HS-5 (cell line): ENCODE results near the gene ARID5B.
"Not testable (repeated sequence)": the region's sequence is repeated elsewhere in the genome, so short reads cannot be mapped to it uniquely, and the experiment has no call there.

Source experiments
- DNase-seq: peaks from one replicate; pipeline ENCODE4 v3.0.0-alpha.2; 2012; ENCODE audit warnings: low read depth

ARID5B gene

DNA sequence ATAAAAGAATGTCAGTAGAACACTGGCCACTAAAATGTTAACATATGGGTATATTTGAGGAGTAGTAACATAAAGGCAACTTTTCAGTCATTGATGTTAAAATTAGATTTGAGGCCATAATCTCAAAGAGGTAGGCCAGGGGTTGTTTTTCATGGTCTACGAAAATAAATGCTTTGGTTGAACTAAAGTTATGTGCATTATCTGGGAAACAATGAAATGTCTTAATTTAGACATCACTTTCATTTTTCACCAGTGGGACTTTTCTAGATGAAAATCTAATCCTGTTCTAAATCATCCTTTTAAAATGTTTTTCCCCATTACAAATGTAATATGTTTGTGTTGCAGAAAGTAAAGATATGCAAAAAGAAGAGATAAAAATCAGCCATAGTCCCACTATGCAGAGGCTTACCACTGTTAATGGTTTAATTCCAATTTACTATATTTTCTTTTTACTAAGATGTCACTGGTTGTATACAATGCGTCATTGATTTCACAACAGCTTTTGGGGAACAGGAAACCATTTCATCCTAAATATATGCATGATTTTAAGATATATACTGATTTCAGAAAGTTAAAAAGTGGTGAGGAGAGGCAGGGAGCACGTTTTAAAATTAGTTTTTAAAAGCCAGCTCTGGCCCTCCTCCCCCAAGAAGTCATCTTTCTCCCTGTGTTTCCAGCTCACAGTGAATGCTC, 64.3 kb downstream of the ARID5B start:
- DNase-seq, result no peak

DNA sequence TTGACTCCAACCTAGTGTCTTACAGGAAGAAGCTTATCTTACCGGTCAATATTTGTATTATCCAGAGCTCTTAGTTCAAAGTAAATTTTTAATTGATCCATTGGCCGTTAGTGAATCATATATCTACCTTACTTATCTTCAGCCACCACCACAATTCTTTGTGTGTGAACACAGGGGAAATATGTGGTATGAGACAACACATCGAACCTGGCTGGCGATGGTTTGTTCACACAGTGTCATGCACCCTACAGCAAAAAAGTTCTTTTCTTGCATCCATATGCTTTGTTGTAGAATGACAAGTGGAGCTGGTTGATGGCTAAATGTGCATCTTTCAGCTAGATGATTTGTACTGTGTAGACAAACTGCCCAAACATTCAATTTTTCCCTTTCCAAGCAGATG, 65.8 kb downstream of the ARID5B start:
- no peak for DNase-seq

DNA sequence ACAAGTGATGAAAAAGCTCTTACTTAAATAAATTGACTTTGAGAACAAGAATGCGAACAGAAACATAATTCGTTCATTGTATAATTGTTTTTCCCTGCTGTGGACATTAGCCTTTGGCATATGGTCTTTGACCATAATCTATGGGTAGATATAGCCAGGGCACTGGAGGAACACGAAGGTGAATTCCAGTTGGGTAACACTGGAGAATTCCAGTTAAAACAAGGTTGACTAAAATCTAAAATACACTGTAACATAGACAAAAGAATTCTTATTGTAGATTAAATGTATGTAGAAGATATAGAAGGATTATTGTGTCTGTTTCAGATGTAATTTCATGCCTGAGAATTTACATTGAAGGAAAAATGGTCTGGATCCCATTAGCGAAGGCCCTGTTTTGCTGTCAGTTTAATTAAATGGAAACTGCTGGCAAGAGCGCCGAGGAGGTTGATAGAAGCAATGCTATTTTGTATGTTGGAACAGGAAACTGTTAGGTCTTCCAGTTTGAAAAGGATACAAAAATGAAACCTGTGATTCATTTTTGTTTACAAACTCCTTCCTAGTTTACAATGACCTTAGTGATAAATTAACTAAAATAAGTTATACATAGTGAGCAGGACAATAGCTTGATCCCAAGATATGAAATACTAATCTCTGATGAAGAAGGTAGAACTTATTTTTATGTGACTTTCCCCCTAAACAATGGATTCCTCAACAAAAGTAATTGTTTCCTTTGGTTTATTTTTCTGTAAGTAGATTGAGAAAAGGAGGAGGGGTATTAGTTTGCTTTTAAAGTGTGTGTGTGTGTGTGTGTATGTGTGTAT, 68.9 kb downstream of the ARID5B start:
- no peak for DNase-seq

DNA sequence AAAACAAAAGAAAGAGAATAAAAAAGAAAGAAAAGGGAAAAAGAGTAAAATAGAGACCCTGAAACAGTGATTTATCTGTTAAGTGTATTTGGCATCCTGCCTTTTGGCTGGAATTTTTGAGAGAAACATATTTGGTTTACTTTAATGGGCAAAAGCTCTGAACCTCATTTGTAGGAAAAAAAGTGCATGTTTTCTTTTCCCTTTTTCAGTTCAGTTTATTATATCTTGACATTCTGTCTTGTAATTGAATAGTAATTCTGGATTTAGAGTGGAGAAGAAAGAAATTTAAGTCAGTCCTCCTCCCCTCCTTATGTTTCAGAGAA, 69.5 kb downstream of the ARID5B start:
- no peak for DNase-seq

DNA sequence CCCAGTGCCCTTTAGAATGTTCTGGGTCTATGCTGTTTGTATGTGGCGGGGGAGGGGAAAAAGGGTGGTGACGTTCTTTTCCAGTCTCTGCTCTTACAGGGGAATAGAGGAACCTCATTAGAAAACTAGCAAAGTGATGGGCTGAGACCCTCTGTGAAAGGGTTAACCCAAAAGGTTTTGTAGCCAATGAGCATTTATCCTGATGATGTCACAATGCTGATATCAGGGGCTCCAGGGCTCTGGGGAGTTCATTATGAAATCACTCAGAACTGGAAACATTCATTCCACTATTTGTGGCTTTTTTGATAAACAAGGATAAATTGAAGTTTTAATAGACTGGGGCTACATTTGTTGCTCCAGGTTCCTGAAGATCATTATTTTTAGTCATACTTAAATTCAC, 71.7 kb downstream of the ARID5B start:
- DNase-seq, result no peak

DNA sequence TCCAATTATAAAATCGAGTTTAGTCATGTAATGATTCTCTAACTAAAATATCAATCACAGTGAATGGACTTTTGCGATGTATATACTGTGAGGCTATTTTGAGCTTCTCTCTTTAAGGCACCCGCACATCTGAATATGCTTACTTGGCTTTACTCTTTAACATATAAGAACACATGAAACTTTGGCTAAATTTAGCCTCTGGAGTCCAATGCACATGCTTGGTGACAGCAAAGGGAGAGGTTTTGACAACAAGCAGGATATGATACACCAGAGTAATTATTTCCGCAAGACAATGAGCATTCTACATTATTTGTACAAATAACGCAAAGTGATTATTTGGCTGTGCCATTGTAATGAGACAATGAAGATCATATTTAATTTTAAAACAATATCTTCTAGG, 72.4 kb downstream of the ARID5B start:
- DNase-seq, result no peak

DNA sequence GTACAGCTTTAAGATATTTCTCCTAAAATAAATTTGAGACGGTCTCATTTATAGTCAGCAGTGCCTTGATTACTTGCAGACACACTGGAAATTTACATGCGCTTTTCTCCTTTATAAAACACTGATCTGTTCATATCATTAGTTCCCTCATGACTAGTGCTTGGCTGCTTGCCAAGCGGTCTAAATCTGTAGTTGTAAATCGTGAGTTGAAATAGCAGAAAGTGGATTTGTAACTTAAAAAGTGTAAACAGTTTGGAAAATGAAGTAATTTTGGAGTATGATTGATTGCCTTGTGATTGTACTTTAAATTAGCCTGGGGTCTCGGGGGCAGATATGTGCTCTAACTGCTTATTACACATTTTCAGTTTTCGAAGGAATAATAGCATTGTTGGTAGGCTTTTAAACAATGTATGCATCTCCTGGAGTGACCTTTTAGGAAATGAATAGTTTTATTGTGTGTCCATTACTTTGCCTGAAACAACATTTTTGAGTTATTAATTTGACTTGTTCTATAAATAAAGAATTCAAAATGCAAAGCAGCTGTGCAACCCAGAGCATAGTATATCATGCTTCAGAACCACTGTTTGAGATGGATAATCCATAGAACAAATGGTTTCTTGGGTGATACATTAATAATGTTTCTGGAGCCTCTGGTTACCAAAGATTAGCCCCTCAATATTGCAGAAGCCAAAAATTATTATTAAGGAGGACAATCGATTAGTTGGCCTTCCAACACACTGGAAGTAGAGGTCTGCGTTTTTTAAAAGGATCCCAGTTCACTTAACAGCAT, 73.3 kb downstream of the ARID5B start:
- no peak for DNase-seq

DNA sequence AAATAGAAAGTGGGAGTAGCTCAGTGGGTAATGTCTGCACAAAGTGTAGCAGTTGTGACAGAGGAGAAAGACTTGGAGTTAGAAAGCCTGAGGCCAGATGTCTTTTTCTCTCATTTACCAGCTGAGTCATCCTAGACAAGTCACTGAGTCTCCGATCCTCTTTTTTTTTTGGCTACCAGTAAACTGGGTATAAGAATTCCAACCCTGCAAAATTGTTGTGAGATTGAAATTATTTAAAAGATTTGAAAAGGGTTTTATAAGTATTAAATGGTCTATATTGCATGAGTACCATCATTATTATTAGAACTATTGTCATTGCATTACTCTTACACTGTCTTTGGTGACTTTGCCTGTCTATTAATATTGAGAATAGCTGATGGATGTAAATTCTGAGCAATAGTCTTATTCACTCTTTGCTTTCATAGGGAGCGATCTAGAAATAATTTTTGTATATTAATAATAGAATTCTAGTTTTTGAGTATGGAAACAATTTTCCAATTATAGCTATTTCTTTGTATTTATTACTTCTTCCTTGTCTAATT, 74.0 kb downstream of the ARID5B start:
- DNase-seq, result peak; percentile 19

DNA sequence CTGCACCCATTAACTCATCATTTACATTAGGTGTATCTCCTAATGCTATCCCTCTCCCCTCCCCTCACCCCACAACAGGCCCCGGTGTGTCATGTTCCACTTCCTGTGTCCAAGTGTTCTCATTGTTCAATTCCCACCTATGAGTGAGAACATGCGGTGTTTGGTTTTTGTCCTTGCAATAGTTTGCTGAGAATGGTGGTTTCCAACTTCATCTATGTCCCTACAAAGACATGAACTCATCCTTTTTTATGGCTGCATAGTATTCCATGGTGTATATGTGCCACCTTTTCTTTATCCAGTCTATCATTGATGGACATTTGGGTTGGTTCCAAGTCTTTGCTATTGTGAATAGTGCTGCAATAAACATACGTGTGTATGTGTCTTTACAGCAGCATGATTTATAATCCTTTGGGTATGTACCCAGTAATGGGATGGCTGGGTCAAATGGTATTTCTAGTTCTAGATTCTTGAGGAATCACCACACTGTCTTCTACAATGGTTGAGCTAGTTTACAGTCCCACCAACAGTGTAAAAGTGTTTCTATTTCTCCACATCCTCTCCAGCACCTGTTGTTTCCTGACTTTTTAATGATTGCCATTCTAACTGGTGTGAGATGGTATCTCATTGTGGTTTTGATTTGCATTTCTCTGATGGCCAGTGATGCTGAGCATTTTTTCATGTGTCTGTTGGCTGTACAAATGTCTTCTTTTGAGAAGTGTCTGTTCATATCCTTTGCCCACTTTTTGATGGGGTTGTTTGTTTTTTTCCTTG, 75.6 kb downstream of the ARID5B start:
- DNase-seq, result not testable (repeated sequence)

DNA sequence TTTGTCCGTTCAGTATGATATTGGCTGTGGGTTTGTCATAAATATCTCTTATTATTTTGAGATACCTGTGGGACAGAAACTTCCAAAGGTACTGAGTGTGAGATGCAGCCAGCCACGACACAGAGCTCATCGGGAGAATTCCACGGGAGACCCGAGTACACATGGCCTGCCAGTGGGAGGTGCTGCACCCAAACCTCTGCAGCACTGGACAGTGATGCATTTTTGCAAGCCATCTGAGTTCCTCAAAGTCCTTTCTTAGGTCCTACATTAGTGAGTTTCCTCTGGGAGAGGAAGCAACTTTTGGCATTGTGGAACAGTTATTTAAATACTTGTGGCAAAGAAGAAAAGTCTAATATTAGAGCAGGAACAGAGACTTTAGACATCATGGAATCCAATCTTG, 77.5 kb downstream of the ARID5B start:
- DNase-seq, result no peak

DNA sequence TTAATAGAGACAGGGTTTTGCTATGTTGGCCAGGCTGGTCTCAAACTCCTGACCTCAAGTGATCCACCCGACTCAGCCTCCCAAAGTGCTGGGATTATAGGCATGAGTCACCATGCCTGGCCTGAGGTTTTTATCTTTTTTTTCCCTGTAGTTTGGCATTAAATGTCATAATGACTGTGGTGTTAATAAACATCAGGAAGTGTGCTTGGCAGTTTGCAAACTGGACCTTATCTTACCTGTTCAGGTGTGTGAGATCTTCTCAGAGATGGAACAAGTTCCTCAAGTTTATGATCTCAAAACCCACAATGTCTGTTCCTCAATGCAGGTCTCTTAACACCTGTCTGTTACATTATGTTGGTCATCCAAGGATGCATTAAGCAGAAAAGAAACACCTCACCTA, 80.0 kb downstream of the ARID5B start:
- DNase-seq, result no peak

DNA sequence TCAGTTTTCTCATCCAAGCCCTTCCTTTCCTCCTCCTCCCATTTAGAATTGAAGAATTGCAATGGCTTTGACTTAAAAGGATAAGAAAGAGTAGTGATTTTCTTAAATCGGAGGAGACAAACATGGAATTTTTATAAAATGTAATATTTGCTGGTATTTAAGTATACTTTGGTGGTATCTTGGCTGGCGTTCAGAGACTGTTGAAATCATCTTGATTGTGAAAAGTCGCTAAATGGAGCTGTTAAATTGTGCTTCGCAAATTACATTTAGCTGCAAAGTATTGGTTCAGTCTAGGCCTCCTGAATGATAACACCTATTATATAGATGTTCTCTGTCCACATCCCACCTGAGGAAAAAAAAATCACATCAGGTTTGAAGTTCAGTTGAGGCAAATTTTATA, 81.8 kb downstream of the ARID5B start:
- no peak for DNase-seq

DNA sequence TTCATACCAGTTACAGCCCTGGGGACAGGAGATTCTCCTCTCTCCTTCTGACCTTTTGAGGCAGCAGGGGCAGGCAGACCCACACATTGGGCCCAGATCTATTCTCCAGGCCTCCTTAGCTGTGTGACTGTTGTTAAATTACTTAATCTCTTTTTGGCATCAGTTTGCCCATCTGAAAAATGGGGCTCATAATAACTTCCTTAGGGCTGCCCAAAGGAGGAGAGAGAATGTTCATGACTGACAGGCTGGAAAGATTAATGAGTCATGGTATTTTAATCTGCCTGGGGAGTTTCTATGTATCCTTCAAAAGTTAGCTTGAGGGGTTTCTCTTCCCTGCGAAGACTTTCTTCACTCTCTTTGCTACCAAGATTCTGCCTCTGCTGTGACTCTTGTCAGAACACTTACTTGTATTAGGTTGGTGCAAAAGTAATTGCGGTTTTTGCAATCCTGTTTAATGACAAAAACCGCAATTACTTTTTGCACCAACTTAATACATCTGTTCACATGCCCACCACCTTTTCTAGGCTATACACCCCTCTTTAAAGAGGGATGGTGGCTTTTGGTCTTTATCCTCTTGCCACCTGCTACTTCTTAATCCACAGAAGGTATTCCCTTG, 83.4 kb downstream of the ARID5B start:
- DNase-seq, result no peak

DNA sequence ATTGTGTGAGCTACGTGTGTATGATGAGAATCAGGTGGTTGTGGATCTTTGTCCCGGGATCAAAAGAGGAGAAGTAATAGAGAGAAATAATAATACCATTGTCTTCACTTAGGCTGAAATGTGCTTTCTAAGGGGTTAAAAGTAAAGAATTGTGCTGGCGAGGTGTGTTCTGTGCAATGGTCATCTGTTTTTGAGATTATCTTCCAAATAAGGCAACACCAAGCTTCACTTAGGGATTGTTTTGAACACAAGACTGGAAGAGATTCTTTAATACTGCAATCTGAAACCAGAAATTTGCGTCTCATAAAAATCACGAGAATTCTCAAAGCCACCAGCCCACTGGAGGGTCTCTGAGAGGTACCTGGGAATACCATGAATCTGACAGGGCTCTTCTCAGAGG, 84.2 kb downstream of the ARID5B start:
- no peak for DNase-seq

DNA sequence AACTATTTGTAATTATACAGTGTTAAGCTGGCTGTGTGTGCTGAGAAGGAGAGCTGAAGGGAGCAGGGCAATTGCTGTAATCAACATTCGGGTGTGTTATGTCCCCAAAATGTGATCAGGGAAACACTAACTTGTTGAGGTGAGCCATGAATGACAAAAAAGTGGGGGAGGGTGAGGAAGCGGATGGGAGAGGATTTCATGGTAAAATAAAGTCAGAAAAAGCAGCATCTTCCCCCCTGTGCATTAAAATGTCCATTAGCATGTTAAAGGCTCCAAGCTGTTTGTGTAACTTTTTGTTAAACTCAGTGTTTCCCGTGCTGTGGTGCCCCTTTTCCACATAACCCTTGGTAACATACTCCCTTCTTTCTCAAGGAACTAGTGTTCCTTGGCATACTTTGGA, 84.9 kb downstream of the ARID5B start:
- DNase-seq, result no peak

DNA sequence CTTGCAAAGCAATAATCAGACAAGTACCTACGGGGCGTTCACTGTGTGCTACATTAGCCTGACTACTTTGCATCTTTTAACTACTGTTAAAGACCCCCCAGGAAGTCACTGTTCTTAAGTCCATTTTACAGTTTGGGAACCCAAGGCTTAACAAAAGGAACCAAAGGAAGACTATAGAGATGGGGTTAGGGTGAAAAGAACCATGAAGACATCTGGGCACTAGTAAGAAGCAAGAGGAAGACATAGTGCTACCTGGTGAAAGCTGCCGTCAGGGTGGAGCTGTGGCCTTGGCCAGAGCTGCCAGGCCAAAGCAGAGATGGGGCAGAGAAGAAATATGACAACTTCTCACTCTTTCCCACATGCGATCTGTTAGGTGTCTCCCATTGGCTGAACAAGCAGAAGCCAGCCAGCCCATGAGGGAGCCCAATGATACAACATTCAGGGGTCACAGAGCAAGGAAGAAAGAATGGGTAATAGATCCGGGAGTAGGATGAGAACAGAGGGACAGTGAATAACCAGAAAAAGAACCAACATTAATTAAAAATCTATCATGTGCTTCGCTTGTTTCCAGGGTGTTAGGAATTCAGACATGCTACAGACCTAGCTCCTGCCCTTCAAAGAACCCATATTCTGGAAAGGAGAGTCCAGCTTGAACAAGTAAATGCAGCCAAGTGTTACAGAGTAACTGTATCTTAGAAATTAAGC, 85.4 kb downstream of the ARID5B start:
- DNase-seq, result no peak

DNA sequence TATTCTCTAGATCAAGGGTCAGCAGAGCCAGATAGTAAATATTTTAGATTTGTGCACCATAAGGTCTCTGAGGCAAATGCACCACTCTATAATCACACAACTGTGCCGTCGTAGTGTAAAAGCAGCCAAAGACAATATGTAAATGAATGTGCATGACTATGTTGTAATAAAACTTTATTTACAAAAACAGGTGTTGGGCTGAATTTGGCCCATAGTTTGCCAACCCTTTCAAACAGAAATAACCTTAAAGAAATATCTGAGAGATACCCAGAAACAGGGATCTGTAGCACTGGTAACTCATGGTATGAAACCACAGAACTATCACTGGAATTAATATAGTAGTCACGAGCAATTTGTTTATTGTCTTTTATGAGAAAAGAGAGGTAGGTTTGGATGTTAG, 86.0 kb downstream of the ARID5B start:
- no peak for DNase-seq

DNA sequence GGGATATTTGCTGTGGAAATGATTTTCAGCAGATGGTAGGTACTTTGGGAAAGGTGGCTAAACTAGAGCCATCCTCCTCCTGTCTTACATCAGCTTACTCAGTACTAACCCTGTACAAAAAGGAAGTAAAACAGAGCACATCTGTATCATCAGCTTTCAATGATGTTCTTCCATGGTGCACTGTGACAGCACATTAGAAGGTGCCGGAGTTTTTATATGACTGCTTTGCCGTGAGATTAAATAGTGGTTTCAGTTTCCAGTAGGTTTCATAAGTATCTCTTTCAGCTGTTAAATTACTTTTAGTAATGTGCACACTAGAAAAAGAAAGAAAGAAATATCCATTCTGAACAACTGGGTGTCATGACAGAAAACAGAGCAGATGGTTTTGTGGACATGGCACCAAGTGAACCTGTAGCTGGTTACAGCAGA, 86.5 kb downstream of the ARID5B start:
- DNase-seq, result no peak

DNA sequence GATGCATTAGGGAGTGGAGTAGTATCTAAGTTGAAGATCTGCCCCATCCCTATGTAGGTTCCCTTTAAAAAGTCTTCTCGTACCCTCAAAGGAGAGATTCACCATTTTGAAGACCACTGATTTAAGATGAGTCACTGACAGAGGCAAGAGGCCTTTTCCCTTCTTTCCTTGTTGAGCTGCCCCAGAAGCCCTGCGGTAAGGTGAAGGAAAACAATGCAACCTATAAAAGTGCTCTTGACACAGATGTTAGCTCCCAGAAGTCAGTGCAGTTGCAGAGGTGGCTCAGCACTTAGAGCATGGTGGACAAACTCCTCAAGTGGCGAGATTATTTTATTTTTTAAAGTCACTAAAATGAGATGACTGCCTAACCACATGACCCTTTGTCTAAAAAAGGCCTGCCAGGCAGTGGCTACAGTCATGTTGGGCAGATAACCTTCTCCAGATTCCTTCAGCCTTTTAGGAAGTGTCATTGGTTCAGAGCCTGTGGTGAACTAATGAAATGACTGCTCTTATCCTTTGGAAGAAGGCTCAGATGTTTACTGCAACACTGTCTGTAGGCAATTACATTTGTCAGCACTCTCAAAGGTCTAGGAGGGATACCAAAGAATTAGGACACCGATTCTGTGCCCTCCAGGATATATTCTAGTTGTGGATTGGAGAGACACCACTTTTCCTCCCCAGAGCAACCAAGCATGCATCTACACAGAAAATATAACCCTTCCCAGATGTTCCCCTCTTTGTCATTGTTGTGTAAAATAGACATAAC, 88.7 kb downstream of the ARID5B start:
- DNase-seq, result no peak

DNA sequence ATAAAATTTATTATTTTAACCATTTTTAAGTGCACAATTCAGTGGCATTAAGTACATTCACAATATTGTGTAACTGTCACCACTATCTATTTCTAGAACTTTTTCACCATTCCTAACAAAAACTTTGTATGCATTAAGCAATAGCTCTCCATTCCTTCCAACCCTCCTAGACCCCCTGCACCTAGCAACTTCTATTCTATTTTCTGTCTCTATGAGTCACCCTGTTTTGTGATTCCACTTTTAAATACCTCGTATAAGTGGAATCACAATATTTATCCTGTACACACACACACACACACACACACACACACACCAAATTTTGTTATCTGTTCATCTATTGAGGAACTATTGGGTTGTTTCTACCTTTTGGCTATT, 89.2 kb downstream of the ARID5B start:
- DNase-seq, result no peak
